Measurements from ENCODE around the gene RXRB. TPM values are rescaled to one million over a fixed set of nuclear protein-coding genes. Genes with fewer than 3 reads are reported as not detected.

The RXRB gene
- total RNA-seq, 3 donors from 2014 or later: 55.2 to 62.3 (median 60.8) TPM

DNA sequence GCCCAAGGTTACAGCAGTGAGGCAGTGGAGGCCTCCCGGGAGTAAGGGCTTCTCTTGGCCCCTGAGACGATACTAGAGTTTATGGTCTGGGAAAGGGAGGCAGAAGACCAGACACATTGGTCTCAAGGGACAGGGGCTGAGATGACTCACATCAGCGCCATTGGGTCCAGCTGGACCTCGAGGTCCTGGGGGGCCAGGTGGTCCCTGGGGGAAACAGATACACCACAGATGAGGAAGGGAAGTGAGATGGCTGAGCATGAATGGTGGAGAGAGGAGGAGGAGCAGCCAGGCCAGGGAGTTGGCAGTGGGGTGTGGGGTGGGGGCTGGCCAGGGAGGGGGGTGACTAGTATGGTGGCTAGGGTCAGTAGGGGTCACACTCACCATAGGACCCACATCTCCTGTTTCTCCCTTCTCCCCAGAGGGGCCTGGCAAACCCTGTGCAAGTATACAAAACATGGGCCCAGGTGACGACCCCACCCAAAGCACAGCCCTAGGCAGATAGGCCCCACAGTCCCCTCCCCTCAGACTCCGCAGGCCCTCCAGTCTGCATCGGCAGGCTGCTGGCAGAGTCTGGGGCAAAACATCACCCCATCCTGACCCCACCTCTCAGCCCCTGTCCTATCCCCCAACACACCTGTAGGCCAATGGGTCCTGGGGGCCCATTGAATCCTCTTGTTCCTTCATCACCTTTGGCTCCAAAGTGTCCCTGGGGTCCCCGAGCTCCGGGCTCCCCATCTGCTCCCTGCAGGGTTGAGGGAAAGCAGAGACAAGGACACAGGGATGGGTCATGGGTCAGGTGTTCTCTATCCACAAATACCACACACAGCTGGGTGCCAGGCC, 30.1 kb downstream of the RXRB start:
- Mint-ChIP-seq H3K9me3 (no peaks in the 10 kb centered on the region), H3K27me3 (ENCODE audit: low read depth) (peaks cover 10% of the 10 kb centered on the region), H3K4me1 (ENCODE audit: low read depth) (no peaks in the 10 kb centered on the region), H3K36me3 (ENCODE audit: insufficient read depth) (no peaks in the 10 kb centered on the region), H3K4me3 (no peak overlapping the region)
- no peak for ATAC-seq
- DNase-seq: no peak

DNA sequence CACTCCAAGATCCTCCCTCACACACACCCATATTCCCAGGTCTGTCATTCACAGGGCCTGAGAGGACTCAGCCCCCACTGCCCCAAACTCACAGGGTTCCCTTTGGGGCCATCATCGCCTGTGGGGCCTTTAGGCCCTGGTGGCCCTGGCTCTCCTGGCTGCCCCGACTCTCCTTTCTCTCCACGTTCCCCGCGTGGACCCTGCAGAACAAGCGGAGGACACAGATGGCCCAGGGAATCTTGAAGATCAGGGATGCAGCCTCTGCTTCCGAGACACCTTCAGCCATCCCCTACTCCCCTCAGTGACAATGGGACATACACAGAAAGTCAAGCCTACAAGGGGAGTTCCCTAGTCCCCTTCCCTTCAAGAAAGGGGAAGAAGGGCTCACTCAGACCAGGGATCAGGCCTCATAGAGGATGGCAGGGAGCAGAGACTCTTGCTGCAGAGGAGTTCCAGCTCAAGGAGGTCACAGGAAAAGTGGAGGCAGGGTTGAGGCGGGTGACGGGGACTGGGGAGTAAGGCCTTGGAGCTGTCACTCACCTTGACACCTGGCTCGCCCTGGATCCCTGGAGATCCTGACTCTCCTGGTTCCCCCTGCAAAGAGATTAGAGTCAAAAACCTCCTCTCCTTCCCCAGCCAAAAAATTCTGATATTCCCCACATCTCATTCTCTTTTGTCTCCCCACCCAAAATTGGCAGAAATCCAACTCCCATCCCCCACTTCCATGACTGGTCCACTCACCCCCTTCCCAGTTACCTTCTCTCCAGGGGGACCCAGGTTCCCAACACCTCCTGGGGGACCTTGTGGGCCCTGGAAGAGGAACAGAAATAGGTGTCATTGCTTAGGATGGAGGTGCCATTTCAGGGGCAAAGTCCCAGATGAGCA, 30.9 kb downstream of the RXRB start:
- DNase-seq (no peak), ATAC-seq (no peak)
- H3K36me3 Mint-ChIP-seq (ENCODE audit: insufficient read depth): no peaks in the 10 kb centered on the region

DNA sequence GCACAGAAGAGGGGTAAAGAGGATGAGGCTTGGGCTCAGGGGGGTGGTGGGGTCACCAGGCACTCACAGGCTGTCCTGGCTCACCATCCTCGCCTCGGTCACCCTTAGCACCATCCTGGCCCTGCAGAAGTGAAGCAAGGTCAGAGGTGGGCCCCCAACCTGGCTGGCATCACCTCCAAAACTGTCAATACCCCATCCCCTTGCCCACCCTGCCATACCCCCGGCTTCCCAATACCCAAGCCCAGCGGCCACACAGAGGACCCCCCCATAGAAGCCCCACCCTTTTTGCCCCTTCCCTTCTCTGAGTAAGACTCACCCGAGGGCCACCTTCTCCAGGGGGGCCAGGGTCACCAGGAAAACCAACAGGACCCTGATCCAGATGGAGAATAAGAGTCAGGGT, 31.8 kb downstream of the RXRB start:
- ATAC-seq (no peak), DNase-seq (no peak)
- Mint-ChIP-seq H3K9me3 (no peaks in the 10 kb centered on the region), H3K4me3 (no peak overlapping the region), H3K4me1 (ENCODE audit: low read depth) (no peaks in the 10 kb centered on the region), H3K27me3 (ENCODE audit: low read depth) (peaks cover 9% of the 10 kb centered on the region), H3K36me3 (ENCODE audit: insufficient read depth) (no peaks in the 10 kb centered on the region)

More for the DNA sequence above, 30.9 kb downstream of the RXRB start:
- Mint-ChIP-seq H3K4me3 (no peak overlapping the region), H3K27me3 (ENCODE audit: low read depth) (peaks cover 7% of the 10 kb centered on the region), H3K4me1 (ENCODE audit: low read depth) (no peaks in the 10 kb centered on the region), H3K9me3 (no peaks in the 10 kb centered on the region)

DNA sequence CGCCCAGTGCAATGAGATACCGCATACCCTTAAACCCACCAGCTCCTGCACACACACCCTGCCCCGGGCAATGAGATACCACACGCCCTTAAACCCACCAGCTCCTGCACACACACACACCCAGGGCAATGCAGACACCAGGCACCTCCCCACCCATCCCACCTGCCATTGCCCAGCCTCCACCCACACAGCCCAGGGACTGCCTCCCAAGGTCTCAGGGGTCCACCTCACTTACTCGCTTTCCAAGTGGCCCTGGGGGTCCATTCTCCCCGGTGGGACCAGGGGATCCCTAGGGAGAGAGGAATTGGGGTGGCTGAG, 32.2 kb downstream of the RXRB start:
- Mint-ChIP-seq H3K9me3 (no peaks in the 10 kb centered on the region), H3K4me1 (ENCODE audit: low read depth) (no peaks in the 10 kb centered on the region), H3K27me3 (ENCODE audit: low read depth) (peaks cover 8% of the 10 kb centered on the region), H3K36me3 (ENCODE audit: insufficient read depth) (no peaks in the 10 kb centered on the region), H3K4me3 (no peak overlapping the region)
- DNase-seq (no peak), ATAC-seq (no peak)

DNA sequence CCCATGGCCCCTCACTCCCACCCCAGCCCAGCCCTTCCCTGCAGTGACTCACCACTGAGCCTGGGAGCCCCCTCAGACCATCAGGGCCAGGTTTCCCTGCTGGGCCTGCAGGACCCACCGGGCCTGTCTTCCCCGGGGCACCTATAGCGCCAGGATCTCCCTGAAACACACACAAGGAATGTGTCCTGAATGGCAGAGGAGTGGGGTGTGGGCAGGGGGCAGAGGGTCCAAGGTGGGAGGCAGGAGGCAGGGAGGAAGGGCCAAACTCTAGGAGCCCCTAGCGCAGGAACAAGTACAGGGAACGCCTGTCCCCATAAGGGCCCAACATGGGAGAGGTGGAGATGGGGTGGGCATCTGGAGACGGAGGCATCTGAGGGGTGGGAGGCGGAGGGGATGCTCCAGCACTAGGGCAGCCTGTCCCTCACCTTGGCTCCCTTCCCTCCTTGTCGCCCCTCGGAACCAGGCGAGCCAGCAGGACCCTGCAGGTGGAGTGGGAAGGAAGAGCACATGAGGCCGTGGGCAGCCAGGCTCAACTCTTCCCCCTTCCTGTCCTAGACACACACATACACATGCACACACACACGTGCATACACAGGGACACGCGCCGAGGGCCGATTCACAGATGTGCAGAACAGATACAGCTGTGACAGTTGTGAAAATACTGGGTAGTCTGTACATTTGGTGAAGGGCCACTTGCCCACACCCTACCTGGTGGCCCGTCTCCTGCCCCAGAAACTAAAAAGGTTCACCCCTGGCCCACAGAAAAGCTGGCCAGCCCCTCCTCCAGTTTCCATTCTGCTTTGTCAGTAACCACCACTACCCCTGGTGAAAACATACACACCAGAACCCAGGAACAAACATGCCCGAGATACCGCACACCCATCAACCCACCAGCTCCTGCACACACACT, 32.8 kb downstream of the RXRB start:
- H3K4me1 Mint-ChIP-seq (ENCODE audit: low read depth): no peaks in the 10 kb centered on the region
- no peak for ATAC-seq
- H3K36me3 Mint-ChIP-seq (ENCODE audit: insufficient read depth): no peaks in the 10 kb centered on the region
- H3K27me3 Mint-ChIP-seq (ENCODE audit: low read depth): peaks cover 7% of the 10 kb centered on the region
- no peaks in the 10 kb centered on the region for H3K9me3 Mint-ChIP-seq
- no peak overlapping the region for H3K4me3 Mint-ChIP-seq
- no peak for DNase-seq

DNA sequence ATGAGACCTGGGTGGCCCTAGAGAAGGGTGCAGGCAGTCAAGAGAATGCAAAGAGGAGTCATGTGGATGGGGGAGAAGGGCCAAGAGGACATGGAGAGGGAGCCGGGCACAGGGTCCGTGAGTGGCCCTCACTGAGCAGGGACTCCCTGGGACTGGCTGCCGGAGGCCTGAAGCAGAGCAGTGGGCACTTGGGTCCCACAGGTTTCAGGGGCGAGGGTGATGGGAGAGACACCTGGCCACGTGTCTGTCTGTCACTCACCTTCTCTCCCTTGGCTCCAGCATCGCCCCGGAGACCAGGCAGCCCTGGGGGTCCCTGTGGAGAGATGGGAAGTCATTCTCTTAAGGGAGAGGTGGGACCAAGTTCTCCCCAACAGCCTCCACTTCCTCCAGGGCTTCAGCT, 33.7 kb downstream of the RXRB start:
- peaks cover 8% of the 10 kb centered on the region for H3K27me3 Mint-ChIP-seq (ENCODE audit: low read depth)
- H3K4me1 Mint-ChIP-seq (ENCODE audit: low read depth): peaks cover 4% of the 10 kb centered on the region
- H3K9me3 Mint-ChIP-seq: no peaks in the 10 kb centered on the region
- no peak overlapping the region for H3K4me3 Mint-ChIP-seq
- no peak for ATAC-seq
- H3K36me3 Mint-ChIP-seq (ENCODE audit: insufficient read depth): no peaks in the 10 kb centered on the region
- no peak for DNase-seq

DNA sequence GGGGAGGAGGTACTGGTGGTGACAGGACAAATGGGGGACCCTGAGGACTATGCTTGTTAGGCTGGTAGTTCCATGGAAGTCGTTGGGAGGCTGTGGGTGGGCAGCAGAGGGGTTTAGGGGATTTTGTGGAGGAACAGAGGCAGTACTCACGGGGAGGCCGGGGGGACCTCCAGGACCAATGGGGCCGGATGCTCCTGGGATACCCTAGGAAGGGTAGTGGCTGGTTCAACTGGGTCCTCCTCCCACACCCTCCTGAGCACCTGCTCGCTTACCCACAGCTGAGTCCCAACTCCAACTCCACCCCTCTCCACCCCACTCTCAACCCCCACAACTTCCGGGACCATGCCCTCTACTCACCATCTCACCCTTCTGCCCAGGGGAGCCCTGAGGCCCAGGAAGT, 34.1 kb downstream of the RXRB start:
- no peak for ATAC-seq

DNA sequence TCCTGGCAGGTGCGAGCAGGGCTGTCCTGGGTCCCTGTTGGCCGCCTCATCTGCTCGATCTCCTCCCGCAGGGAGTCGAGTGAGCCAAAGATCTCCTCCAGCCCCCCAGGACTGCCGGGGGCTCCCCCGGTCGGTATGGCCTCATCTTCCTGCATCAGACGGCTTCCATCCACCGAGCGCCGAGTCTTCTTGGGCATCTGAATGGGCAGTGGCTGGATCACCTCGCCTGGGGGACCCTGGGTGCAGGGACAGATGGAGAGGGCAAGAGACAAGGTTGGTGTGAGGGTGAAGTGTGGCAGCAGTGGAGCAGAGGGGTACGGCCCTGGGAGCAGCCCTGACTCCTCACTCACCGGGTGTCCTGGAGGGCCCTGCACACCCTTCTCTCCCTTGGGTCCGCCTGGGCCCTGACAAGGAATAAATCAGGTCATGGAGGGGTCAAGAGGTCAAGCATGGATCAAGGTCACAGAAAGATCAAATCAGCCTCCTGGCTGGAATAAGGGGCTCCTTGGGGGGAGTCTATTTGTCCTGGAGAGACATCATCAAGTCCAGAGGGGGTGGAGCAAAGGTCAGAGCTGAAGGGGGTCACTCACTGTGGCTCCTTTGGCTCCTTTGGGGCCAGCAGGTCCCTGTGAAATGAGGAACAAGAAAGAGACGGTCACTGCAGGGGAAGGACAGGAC, 34.7 kb downstream of the RXRB start:
- H3K27me3 Mint-ChIP-seq (ENCODE audit: low read depth): peaks cover 7% of the 10 kb centered on the region
- H3K9me3 Mint-ChIP-seq: no peaks in the 10 kb centered on the region
- ATAC-seq (no peak), DNase-seq (no peak)
- H3K4me3 Mint-ChIP-seq: no peak overlapping the region
- H3K4me1 Mint-ChIP-seq (ENCODE audit: low read depth): peaks cover 10% of the 10 kb centered on the region
- H3K36me3 Mint-ChIP-seq (ENCODE audit: insufficient read depth): no peaks in the 10 kb centered on the region

More for the DNA sequence above, 34.1 kb downstream of the RXRB start:
- DNase-seq: no peak
- no peak overlapping the region for H3K4me3 Mint-ChIP-seq
- H3K27me3 Mint-ChIP-seq (ENCODE audit: low read depth): peaks cover 8% of the 10 kb centered on the region
- no peaks in the 10 kb centered on the region for H3K9me3 Mint-ChIP-seq
- no peaks in the 10 kb centered on the region for H3K36me3 Mint-ChIP-seq (ENCODE audit: insufficient read depth)
- peaks cover 7% of the 10 kb centered on the region for H3K4me1 Mint-ChIP-seq (ENCODE audit: low read depth)

DNA sequence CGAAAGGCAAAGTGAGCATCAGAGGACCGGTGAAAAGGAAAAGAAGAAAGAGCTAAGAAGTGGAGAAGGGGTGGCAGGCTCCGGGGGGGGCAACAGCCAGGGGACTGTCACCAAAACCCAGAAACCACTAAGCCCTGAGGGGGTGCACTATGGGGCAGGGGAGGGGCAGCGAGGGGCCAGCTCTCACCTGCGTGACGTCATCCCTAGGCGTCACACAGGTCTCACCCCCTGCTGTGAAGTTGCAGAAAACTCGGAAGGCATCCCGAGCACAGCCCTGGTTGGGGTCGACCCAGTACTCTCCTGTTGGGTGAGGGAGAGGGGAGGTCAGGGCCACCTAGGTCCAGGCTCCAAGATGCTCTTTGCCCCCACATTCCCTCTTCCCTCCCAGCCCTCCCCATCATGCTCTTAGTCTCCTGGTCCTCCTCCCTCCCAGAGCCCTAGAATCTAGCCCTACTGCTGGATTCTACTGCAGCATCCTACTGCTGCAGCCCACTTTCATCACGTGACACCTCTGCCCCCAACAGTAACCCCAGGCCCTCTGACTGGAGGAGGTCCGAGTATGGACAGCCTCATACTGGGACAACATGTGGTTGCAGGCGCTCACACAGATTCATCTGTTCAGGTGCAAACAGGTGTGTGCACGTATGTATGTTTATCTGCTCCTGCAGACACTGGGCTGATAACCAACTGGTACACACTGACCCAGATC, 35.6 kb downstream of the RXRB start:
- H3K36me3 Mint-ChIP-seq (ENCODE audit: insufficient read depth): no peaks in the 10 kb centered on the region
- ATAC-seq (no peak), DNase-seq (no peak)
- H3K9me3 Mint-ChIP-seq: no peaks in the 10 kb centered on the region
- peaks cover 10% of the 10 kb centered on the region for H3K4me1 Mint-ChIP-seq (ENCODE audit: low read depth)
- peaks cover 7% of the 10 kb centered on the region for H3K27me3 Mint-ChIP-seq (ENCODE audit: low read depth)
- H3K4me3 Mint-ChIP-seq: no peak overlapping the region

DNA sequence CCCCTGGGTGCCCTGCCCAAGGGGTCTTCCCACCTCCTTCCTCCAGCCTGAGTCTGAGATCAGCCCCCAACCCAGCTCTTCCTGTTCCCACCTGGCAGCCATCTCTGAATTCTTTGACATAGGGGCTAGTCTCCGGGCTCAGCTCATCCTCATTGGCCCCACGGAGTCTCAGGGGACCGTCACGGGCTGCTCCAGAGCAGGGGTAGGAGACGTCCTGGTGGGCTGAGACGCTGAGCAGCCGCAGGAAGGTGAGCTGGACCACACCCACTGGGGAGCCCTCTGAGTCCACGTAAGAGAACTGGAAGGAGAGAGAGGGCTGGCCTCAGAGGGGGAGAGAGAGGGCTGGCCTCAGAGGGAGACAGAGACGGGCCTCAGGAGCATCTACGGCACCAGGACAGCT, 36.3 kb downstream of the RXRB start:
- DNase-seq: no peak
- no peak for ATAC-seq
- peaks cover 7% of the 10 kb centered on the region for H3K27me3 Mint-ChIP-seq (ENCODE audit: low read depth)
- no peaks in the 10 kb centered on the region for H3K9me3 Mint-ChIP-seq
- peaks cover 10% of the 10 kb centered on the region for H3K4me1 Mint-ChIP-seq (ENCODE audit: low read depth)
- H3K36me3 Mint-ChIP-seq (ENCODE audit: insufficient read depth): no peaks in the 10 kb centered on the region
- H3K4me3 Mint-ChIP-seq: no peak overlapping the region

DNA sequence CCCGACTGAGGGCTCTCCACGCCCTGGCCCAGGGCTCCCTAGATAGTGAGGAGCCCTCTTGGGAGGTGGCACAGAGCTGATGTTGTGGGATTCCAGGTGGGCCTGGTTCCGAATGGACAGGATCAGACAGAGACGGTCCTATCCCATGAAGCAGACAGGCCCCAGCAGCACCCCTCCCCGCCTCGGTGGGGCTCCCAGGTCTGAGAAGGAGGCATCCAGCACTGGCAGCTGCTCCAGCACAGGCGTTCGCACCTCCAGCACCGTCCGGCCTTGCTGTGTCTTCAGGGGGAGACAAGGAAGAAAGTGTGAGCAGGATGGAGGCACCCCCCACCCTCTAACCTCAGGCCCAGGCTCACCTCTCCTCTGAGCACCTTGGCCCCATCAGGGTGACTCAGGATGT, 36.9 kb downstream of the RXRB start:
- Mint-ChIP-seq H3K4me3 (no peak overlapping the region), H3K27me3 (ENCODE audit: low read depth) (peaks cover 7% of the 10 kb centered on the region), H3K9me3 (no peaks in the 10 kb centered on the region), H3K36me3 (ENCODE audit: insufficient read depth) (no peaks in the 10 kb centered on the region), H3K4me1 (ENCODE audit: low read depth) (peaks cover 10% of the 10 kb centered on the region)
- ATAC-seq (no peak), DNase-seq (no peak)

DNA sequence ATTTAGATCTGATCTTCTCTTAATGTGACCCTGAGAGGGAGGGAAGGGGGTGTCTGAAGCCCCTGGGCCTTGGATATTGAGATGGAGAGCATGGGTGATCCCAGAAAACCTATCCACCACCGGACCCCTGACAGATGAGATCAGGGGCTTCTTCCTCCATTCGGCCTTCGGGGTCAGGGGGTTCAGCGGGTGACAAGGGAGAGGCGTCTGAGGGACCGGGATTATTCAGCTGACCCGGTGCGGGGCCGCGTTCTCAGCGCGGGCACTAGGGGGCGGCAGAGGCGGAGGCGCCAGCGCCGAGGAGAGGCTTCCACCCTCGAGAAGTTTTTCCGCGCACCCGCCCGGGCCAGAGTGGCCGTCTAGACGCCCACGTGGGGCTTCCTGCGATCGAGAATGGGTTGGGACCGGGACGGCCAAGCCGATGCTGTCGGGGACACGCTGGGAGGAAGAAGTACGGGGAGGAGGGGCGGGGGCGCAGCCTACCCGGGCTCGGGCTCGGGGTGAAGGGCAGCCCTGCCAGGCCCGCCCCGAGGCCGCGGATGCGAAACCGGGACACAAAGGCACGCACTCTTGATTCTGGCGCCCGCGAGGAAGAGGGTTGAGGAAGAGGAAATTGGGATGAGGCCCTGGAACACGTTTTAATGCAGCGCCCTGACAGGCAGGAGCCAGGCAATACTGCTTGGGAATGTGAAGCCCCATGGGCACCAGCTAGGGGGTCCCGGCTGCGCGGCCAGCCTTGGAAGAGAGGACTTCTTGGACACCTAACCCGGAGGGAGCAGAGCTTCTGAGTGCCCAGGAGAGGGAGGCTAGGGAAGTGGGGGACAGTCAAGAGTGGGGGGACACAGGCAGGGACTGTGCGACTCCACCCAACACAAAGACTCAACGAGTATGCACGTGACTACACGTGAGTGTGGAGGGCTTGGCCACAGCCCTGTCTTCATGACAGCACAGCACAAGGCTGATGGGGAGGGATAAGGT, 38.8 kb downstream of the RXRB start:
- Mint-ChIP-seq H3K9me3 (no peaks in the 10 kb centered on the region), H3K27me3 (ENCODE audit: low read depth) (peaks cover 7% of the 10 kb centered on the region), H3K36me3 (ENCODE audit: insufficient read depth) (no peaks in the 10 kb centered on the region), H3K4me3 (peak overlapping the region; percentile 82), H3K4me1 (ENCODE audit: low read depth) (peaks cover 10% of the 10 kb centered on the region)
- DNase-seq (peak; percentile 82), ATAC-seq (peak; percentile 94 to 96)

Measured in activated T-cell treated with anti-CD3 and anti-CD28 coated beads, Interleukin-2, amount 50 U/mL, for 4 hours (primary cell).